Measurements from ENCODE around the gene MAP3K13.
A peak's percentile ranks its signal among the peaks of the same experiment; 100 is the strongest.
"Not testable (repeated sequence)": the region's sequence is repeated elsewhere in the genome, so short reads cannot be mapped to it uniquely, and the experiment has no call there.

MAP3K13 gene

GRCh38 chr3:185342459-185343174 is 20.3 kb upstream of the MAP3K13 start:
- peak; percentile 75 for DNase-seq

- no peak for DNase-seq
Observed at GRCh38 chr3:185347399-185347798, 15.5 kb upstream of the MAP3K13 start.

GRCh38 chr3:185350841-185351240 is 12.1 kb upstream of the MAP3K13 start:
- no peak for DNase-seq

GRCh38 chr3:185351396-185351795 is 11.5 kb upstream of the MAP3K13 start:
- DNase-seq, result no peak

- DNase-seq, result no peak
Observed at GRCh38 chr3:185353225-185353624, 9.7 kb upstream of the MAP3K13 start.

- peak; percentile 94 for DNase-seq
Observed at GRCh38 chr3:185353823-185354614, 8.9 kb upstream of the MAP3K13 start.

- DNase-seq, result no peak
Observed at GRCh38 chr3:185356499-185356898, 6.4 kb upstream of the MAP3K13 start.

- DNase-seq, result no peak
Observed at GRCh38 chr3:185361920-185362319, 1.0 kb upstream of the MAP3K13 start.

GRCh38 chr3:185363662-185364203 is 797 bp downstream of the MAP3K13 start:
- DNase-seq, result no peak

GRCh38 chr3:185365291-185366073 is 2.5 kb downstream of the MAP3K13 start:
- no peak for DNase-seq

GRCh38 chr3:185366074-185366335 is 3.1 kb downstream of the MAP3K13 start:
- DNase-seq, result no peak

- no peak for DNase-seq
Observed at GRCh38 chr3:185366913-185367312, 4.0 kb downstream of the MAP3K13 start.

GRCh38 chr3:185370349-185370748 is 7.4 kb downstream of the MAP3K13 start:
- not testable (repeated sequence) for DNase-seq

GRCh38 chr3:185371306-185372074 is 8.6 kb downstream of the MAP3K13 start:
- no peak for DNase-seq

GRCh38 chr3:185381320-185382058 is 18.6 kb downstream of the MAP3K13 start:
- no peak for DNase-seq

GRCh38 chr3:185382154-185382553 is 19.2 kb downstream of the MAP3K13 start:
- no peak for DNase-seq

GRCh38 chr3:185386515-185386914 is 23.6 kb downstream of the MAP3K13 start:
- not testable (repeated sequence) for DNase-seq

- DNase-seq, result no peak
Observed at GRCh38 chr3:185387646-185388045, 24.7 kb downstream of the MAP3K13 start.

- DNase-seq, result no peak
Observed at GRCh38 chr3:185393055-185393454, 30.1 kb downstream of the MAP3K13 start.

GRCh38 chr3:185397676-185398075 is 34.7 kb downstream of the MAP3K13 start:
- DNase-seq, result no peak

GRCh38 chr3:185399737-185400667 is 37.1 kb downstream of the MAP3K13 start:
- no peak for DNase-seq
